Stimulated activated CD4-positive, alpha-beta T cell treated with anti-CD3 and anti-CD28 coated beads, Interleukin-1b, Interleukin-23, amount 100 ng/mL, for 4 hours (primary cell): ENCODE measurements around the gene MED22.

ENCODE experiments used
- DNase-seq, 2 donors: peaks; one replicate each; pipeline ENCODE4 v3.0.0-alpha.2; 2020; ENCODE audit warnings: low read depth in 2 of 2

Gene MED22

DNA sequence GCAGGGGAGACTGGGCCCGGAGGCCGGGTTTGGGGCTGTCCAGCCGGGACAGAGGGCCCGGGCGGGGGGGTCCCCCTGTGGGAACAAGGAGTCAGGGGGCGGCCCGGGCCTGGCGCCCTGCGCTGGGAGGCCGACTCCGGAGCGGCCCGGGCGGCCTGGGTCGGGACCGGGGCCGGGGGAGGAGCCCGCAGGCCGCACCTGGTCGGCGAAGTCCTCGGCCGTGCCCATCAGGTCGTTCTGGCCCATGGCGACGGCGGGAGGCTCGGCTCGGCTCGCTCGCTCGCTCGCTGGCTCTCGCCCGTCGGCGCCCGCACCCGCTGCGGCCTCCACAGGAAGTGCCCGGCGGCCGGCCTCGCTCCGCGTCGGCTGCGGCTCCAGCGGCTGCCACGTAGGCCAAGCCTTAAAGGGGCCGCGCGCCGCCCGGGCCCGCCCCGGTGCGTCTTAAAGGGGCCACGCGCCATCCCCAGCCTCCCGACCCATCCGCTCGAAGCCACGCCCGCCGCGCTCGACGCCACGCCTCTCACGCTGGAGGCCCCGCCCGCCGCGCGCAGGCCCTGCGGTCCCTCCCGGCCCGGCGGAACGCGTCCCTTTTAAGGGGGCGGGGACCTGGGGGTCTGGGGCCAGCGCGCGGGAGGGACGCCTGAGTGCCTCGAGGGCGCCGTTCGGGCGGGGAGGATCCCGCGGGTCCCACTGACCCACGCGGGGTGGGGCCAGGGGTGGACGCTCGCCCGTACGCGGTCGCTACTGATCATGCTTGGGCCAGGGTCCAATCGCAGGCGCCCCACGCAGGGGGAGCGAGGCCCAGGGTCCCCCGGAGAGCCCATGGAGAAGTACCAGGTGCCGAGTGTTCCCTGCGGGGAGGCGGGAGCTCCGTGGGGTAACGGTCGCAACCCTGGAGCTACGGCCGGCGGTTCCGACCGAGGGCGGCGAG lies 28.1 kb upstream of the MED22 start, which contains the start of the genes STKLD1 and SURF4:
STKLD1 (plus strand) TSS at position 643 of the 931 bp plus-strand sequence; CDS start at position 751, 108 bp downstream.
SURF4 (minus strand) TSS at position 337 of the 931 bp plus-strand sequence; CDS start at position 246, 91 bp downstream.
- peak; percentile 93 to 95 for DNase-seq

DNA sequence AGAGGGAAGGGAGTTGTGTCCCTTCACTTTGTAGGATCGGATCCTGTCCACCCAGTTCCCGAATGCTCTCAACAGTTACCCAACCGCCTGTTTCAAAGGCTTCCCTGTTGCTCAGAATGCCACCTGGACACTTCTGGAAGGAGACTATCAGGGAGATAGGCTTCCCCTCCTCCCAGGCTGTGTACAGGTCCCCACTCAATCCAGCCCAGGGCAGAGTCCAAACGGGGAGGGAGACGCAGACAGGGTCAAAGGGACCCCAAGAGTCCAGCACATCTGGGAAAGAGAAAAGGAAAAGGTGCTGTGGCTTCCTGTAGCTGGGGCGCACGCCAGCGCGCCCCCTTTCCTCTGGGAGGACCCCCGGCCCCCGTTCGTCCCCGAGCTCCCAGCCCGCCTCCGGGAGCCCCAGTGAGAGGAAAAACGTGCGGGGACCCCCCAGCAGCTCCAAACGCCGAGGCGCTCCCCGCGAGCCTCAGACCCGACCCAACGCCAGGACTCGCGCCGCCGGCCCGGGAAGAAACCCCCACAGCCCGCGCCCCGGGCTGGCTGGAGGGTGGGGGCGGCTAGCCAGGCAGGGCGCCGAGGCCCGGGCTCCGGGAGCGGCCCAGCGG lies 27.3 kb upstream of the MED22 start:
- no peak for DNase-seq

DNA sequence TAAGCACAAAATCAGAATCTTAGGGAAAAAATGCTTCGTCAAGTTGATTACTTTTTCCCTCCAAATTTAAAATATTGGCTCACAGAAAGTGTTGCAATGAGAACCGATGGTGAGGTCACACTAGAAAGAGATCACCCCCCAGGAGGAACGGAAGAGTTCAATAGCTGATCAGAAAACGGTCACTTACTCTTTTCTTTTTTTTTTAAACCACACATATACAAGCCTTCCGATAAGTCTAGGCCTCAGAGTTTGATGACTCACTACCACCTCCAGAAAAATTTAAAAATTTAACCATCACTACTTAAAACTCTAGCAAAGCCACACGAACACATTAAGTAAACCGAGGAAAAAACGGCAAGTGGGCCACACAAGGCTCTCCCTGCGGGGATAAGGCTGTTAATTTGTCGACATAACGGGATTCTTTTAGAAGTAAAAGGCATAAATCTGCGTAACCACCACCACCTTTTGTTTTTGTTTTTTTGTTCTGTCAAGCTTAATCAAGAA lies 26.7 kb upstream of the MED22 start:
- DNase-seq, result no peak

DNA sequence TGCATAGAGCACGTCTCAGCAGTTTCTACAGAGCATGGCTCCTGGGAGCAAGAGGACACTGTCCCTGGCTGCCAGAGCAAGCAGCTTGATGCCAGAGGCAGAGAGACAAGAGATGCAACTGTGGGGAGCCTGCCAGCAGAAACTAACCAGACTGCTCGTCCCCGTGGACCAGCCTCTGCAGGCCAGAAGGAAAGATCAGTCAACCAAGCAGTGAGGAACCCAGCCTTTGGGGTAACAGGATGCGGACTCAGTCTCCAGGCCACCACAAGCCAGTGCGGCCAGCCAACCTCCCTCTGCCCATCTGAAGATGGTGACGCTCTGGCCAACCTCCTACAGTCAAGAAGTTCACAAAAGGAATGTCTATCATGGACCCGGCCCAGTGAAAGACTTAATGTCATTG lies 24.2 kb upstream of the MED22 start:
- DNase-seq, result no peak

DNA sequence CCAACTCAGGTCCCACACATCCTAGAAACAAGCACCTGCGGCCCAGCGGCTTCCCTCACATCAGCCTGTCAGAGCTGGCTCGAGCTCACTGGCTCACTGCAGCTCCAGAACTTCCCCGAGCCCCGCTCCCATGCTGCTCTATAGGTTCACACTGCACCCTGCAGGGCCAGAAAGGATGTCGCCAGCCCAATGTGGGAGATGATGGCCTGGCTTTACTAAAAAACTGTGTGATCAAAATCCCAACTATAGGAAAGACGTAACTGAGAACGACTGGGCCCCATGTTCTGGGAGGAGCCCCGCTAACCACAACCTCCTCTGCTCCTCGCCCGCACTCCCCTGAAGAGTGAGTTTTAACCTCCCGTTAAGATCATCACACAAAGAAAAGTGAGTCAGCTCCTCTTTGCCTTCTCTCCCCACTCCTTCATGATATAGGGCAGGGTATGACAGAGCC lies 23.4 kb upstream of the MED22 start:
- peak; percentile 53 to 54 for DNase-seq

DNA sequence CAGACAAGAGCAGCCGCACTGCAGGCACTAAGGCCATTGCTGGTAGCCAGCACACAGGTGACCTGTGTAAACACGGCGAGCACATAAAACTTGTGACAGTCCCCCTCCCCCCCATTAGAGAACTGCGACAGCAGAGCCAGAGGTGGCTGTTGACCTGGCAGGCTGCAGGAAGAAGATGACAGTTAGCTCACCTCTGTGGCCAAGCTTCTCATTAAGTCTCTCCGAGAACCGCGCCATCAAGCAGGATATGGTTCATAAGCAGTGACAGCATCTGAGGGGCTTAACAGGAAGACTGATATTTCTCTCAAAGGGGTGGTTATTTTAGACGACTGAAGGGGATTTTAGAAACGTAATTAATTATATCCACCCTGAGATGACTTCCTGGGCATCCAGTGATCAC lies 22.8 kb upstream of the MED22 start:
- no peak for DNase-seq

DNA sequence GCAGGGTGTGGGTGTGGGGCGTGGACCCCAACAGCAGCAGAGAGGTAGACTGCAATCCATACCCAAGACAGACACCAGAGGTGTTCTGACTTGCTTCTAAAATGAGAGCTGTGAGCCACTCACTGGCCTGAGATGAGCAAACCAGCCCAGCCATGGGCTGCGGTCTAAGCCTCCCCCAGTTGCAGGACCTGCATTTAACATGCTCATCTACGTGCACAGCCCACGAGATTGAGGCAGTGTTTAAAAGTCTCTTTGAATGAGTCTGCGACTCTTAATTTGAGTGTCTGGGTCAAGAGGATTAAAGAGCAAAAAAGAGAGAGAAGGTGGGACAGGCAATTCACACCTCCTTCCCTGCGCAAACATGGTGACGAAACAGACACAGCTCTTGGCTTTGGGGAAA lies 22.0 kb upstream of the MED22 start:
- no peak for DNase-seq

DNA sequence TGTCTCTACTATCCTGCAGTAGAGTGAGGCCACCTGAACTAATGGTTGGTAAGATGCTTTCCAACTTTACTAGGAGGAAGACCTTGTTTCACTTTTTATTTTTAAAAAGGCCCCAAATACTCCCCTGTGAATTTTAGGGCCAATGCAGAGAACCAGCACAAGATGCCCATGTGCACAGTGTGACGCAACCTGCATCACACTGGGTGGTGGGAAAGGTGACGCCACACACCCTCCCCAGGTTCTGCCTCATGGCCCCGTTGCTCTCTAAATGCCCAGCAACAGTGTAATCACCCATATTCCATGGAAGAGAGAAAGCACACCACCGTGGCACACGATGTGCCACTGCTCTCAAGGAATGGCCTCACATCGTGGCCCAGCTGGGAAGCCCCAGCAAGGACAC lies 21.5 kb upstream of the MED22 start:
- DNase-seq, result no peak

DNA sequence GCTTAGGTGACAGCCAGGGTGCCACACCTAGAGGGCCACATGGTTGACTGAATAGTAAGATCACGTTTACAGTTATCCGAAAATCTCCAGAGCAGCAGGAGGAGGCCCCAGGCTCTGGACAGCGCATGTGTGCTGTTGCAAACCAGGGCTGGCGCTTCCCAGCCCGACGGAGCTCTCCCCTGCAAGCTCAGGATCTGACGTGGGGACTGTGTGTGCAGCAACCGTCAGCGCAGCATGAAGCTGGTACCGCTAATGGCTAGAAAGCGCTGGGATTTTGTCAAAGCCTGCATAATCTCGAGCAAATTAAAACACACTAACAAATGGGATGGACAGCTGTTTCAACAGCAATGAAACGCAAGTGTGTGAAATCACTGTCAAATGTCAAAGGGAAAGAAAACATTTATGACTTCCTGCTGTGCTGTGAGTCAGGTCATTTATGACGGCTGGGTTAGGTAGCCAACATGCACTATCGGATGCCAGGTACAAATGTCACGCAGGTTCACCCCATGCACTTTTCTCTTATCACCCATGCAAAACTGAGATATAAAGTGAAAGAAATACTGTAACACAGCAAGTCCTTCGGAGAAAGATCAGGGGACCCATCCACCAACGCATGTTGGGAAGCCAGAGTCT lies 20.4 kb upstream of the MED22 start:
- DNase-seq, result no peak

DNA sequence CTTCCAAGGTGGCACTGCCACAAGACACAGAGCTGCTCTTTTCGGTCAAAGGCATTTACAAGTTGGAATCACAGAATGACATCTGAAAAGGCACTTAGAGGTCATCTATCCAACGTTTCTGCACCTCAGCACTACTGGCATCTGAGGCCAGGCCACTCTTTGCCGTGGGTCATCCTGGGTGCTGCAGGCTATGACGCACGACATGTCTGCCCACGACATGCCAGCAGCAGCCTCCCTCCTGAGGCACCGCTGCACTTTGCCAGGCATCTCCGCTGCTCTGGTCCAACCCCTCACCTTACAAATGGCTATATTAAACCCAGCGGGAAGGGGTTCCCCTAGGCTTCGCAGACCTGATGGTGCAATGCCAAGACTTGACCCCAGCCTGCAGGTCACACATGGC lies 19.8 kb upstream of the MED22 start:
- DNase-seq, result no peak

DNA sequence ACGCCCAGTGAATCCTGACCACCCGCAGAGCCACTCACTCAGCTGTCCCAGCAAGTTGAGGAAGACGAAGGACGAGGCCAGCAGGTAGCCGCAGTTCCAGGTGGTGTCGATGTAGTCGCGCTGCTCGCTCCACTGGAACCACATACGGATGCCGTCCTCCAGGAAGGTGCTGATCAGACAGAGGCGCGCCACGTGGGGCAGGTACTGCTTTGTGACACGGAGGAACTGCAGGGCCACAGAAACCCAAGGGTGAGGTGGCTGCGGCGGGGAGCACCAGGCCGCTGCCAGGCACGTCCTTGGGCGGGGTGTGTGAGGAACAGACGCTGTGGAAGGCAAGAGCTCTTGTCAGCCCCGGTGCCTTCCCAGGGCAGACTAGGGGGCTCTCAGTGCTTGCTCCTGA lies 19.3 kb upstream of the MED22 start:
- DNase-seq, result no peak

DNA sequence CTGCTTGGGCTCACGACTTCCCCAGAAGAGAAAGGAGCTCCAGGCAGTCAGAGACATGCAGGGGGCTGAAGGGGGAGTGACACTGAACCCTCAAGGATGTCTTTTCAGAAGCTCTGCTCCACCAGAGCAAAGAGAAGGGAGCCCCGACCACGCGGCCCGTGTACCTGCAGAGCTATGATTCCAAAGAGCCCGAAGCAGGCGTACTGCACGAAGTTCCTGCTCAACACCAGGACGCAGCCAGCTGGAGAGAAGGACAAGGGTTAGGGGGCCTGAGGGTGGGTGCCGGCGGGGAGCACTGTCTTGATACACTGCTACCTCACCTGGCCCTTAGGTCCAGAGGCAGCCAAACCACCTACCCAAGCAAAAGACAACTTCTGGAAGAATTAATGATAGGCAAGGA lies 18.5 kb upstream of the MED22 start:
- DNase-seq, result no peak

DNA sequence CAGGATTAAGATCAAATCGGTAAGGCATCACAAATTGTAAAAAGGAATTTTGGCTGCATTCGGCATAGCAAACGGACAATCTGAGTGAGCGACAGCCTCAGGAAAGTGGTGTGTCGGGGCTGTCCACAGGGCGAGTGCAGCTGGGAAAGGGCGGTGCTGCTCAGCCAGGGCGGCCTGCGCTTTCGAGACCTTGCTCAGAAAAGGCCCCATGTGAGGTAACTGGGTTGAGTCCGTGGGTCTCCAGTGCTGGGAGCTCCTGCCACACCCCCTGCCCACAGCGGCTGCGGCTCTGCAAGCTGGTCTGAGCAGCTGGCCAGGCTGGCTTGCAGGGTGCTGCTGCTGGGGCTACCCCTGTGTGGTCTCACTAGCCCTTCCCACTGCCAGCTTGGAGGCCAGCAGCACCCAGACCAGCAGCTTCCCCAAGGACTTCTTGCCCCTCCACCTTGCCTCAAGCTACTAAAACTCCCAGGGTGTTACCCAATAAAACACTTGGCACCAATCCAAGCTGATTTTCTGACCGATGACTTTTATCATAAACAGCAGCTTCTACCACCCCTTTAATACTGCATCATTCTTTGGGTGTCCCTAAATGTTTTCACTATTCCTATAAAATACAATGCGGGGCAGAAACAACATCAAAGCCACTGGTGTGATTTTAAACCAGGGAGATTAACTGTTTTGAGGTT lies 14.6 kb upstream of the MED22 start:
- no peak for DNase-seq

DNA sequence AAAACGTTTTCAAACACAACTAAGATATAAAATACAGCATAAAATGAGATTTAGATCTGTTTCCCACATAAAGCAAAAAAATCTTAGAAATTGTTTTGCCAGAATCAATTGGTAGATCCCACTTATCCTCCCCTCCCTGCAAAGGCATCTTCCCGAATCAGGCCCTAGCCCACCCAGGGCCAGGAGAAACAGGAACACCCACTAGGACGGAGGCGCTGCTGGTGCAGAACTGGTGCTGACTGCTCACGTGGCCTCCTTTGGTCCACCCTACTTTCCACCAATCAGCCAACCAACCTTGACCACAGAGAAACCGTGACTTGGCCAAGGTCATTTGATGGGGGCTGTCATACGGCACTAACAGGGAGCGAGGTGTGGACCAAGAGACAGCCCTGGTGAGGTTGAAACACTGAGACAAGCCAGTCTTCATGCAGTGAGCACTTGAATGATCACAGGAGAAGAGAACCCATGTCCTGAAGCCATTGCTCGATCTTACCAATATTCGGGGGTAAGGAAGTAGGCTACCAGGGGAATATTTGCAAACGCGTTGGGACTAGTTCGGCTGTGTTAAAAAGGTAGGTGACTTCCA lies 13.7 kb upstream of the MED22 start:
- DNase-seq, result no peak

DNA sequence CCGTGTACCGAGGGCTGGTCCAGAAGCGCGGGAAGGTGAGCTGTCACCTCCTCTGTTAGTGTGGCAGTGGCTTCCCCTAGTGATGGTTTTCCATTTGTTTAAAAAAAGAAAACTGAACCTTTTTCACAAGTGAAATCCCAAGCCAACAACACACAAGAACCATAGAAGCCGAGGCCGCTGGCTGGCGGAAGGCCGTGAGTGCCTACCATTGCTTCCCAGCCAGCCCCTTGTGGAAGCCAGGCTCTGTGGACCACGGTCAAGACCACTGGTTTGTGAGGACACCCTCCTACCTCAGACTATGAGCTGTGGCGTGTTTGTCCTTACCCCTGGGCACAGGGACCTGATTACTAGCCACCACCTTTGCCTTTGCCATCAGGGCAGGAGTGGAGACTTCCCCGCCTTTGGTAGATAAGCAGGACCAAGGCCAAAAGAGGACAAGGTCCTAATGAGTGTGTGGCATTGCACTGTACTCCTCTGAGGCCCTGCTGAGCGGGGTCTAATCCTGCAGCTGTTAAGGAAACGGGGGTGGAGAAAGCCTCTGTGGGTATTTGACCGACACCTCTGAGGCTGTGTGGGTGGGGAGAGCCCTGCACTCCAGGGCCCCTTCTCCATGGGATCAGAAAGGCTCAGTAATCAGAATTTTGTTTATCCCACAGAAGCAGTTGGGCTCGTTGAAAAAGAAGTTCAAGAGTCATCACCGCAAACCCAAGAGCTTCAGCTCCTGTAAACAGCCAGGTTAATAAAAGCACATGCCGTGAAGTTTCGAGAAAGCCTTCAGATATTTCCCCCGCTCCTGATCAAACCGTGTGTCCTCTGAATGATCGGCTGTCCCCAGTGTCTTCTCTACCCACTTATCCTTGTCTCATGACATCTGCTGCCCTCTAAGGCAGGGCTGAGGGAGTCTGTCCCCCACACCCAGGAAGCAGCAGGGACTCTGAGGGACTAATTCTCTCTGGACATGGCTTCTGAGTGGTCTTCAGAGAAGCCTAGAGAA lies 12.8 kb upstream of the MED22 start:
- DNase-seq, result no peak

DNA sequence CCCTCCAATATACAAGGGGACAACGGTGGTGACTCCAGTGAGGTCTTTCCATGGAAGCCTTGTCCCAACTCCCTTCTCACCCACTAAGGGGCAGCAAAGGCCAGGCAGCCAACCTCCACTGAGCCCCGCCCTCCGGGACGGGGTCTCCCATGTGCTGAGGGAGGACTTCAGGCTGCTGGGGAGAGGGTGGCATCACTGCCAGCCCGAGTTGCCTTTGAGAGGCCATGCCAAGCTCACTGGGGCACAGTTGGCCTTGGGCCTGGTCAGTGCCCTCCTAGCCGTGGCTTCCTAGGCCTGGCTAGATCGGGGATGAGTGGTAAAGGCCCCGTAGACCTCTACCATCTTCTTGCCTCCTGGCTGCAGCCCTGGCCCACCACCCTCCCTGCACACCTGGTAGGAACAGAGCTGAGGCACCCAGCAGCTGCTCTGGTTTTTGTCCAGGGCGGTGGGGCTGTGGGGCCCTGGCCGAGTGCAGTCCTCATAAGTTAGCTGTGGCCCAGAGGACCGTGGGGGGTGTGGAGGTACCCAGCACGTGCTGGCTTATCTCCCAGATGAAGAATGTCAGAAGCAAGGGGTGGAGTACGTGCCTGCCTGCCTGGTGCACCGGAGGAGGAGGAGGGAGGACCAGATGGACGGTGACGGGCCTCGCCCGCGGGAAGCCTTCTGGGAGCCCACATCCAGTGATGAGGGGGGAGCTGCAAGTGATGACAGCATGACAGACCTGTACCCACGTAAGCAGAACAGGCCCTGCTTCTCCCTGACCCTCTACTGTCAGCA lies 11.7 kb upstream of the MED22 start:
- no peak for DNase-seq

DNA sequence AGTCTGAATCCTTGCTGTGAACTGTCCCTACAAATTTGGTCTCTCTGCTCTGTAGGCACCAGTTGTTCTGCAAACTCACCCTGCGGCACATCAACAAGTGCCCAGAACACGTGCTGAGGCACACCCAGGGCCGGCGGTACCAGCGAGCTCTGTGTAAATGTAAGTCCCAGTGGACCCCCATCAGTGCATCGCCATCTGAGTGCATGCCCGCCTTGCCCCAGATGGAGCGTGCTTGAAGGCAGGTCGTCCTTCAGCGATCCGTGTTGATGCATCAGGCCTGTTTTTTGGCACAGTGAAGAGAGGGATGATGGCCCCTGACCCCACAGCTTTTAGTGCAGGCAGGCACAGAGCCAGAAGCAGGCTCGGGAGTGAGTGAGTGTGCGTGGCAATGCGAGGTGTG lies 9.7 kb upstream of the MED22 start:
- DNase-seq, result no peak

DNA sequence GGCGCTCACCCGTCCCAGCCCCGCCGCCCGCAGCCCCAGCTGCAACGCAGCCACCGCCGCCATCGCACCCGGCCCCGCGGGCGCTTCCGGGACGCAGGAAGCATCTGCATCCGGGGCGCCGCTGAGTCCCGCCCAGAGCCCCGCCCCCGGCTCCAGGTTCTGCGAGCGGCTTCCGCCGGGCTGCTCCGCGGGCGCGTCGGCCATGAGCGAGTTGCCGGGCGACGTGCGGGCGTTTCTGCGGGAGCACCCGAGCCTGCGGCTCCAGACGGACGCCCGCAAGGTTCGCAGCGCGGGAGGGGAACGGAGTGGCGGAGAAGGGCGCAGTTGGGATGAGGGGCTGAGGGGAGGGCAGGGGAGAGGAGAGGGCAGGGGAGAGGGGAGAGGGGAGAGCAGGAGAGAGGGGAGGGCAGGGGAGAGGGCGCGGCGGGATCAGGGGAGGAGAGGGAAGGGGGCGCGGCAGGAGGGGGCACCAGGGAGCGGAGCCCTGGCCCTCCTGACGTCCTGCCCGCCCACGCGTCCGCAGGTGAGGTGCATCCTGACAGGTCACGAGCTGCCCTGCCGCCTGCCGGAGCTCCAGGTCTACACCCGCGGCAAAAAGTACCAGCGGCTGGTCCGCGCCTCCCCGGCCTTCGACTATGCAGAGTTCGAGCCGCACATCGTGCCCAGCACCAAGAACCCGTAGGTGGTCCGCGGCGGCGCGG lies 8.6 kb upstream of the MED22 start, which contains the start of the genes SURF1 and SURF2:
SURF1 (minus strand) TSS at position 97 of the 701 bp plus-strand sequence; CDS start at position 63, 34 bp downstream.
SURF2 (plus strand) TSS at position 160 of the 701 bp plus-strand sequence; CDS start at position 203, 43 bp downstream.
- peak; percentile 83 to 95 for DNase-seq
